Activated CD4-positive, alpha-beta memory T cell treated with anti-CD3 and anti-CD28 coated beads, Interleukin-2, amount 10 ng/mL, durations not matched to agents 7 days and 5 days (primary cell): ENCODE measurements around the gene ZC3H18. TPM values are rescaled to one million over a fixed set of nuclear protein-coding genes. Genes with fewer than 3 reads are reported as not detected.
A peak's percentile ranks its signal among the peaks of the same experiment; 100 is the strongest.

Experiments
- CTCF ChIA-PET: fragments of 350-600 bp; sonication (Branson Sonifier 250); formaldehyde crosslinking; loops from one replicate; lab custom pipeline; 2021; ENCODE audit warnings: antibody characterized with exemption, inconsistent platforms; lab: Charles Lee
- POLR2A ChIA-PET: fragments of 350-600 bp; sonication (Branson Sonifier 250); formaldehyde crosslinking; loops from one replicate; lab custom pipeline; 2021; ENCODE audit warnings: antibody characterized with exemption; lab: Charles Lee
- DNase-seq: peaks from one replicate; pipeline ENCODE4 v3.0.0-alpha.2; 2020
- H3K27ac Mint-ChIP-seq: one replicate; pipeline ENCODE4 v1.8.0; 2021; ENCODE audit warnings: mild to moderate bottlenecking, mixed read lengths
- H3K27me3 Mint-ChIP-seq: one replicate; pipeline ENCODE4 v1.8.0; 2021; ENCODE audit warnings: mixed read lengths
- H3K36me3 Mint-ChIP-seq: one replicate; pipeline ENCODE4 v1.8.0; 2021; ENCODE audit warnings: low read depth, mixed read lengths
- H3K4me1 Mint-ChIP-seq: one replicate; pipeline ENCODE4 v1.8.0; 2021; ENCODE audit warnings: mixed read lengths
- H3K4me3 Mint-ChIP-seq: one replicate; pipeline ENCODE4 v1.8.0; 2021; ENCODE audit warnings: mild to moderate bottlenecking, mixed read lengths
- H3K9me3 Mint-ChIP-seq: one replicate; pipeline ENCODE4 v1.8.0; 2021; ENCODE audit warnings: mixed read lengths
- total RNA-seq, 2 experiments: library from RNA; stranded (reverse); gene quantifications; one replicate each; pipeline ENCODE4 v1.2.3, GENCODE V29; 2021

Gene ZC3H18
- total RNA-seq, 2 experiments from 2014 or later = 75.9 to 78.6 TPM

DNA sequence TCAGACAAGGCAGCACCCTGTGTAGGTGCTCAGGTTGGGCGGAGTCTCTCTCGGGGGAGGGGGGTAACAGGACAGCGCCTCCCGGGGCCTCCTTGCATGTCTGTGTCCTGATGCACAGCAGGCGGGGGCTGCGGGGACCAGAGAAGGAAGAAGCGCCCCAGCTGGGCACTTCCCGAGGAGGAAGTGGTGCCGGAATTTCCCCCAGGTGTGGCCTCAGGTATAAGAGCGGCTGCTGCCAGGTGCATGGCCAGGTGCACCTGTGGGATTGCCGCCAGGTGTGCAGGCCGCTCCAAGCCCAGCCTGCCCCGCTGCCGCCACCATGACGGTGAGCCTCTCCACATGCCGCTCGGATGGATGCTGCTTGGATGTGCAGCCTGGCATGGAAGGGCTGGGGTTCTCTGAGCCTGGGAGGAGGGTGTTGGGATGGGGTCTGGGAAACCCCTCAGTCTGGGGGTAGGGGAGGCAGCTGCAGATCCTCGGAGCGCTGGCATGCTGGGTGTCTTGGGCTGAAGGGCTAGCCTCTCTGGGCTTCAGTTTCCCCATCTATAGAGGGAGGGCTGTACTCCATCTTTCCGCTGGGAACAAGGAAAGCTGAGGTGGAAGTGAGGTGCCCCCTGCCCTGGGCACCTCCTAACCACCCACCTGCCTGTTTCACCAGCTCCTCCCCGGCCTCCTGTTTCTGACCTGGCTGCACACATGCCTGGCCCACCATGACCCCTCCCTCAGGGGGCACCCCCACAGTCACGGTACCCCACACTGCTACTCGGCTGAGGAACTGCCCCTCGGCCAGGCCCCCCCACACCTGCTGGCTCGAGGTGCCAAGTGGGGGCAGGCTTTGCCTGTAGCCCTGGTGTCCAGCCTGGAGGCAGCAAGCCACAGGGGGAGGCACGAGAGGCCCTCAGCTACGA is 68.4 kb downstream of the ZC3H18 start, which contains the start of gene IL17C:
Gene IL17C, plus strand, starts transcription at position 250 of the 908 bp plus-strand sequence. Its CDS starts 70 bp downstream, at position 320.
- Mint-ChIP-seq H3K4me3 (no peak within 1 kb of the TSS), H3K4me1 (peaks cover 47% of the 10 kb centered on the region), H3K9me3 (no peaks in the 10 kb centered on the region), H3K27me3 (peaks cover 35% of the 10 kb centered on the region), H3K36me3 (peaks cover 11% of the 10 kb centered on the region), H3K27ac (no peak within 1 kb of the TSS)
- ChIA-PET POLR2A (interaction anchor here (0.9 to 4.1 kb wide), 8 partner anchors 11 to 129 kb away, joined by 3 to 34 read pairs (median 4); partner anchors contain the start of gene CYBA), CTCF (interaction anchor here (1.4 kb wide), 1 partner anchor 68 kb away, joined by 3 read pairs; the partner anchor contains the start of gene ZC3H18)
- no peak for DNase-seq

DNA sequence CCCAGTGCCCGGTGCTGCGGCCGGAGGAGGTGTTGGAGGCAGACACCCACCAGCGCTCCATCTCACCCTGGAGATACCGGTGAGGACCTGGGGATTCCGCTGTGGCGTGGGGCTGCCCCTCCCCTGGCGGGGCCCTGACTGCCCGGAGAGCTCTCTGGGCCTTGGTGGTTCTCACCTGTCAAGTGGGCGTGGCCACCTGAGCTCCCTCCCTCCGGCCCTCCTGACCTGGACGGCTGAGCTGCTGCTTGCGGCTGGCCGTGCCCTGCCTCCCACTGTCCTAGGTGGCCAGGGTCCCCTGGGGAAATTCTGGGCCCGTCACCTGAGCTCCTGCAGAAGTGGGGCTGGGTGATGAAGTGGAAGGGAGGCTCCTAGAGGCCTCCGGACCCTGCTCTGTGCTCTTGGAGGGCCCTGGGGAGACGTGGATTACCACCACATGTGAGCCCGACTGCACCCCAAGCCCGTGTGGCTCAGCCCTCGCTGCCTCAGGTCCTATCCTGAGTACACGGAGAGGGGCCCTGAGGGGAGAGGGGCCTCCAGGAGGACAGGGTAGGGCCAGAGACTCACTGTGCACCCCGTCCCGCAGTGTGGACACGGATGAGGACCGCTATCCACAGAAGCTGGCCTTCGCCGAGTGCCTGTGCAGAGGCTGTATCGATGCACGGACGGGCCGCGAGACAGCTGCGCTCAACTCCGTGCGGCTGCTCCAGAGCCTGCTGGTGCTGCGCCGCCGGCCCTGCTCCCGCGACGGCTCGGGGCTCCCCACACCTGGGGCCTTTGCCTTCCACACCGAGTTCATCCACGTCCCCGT is 69.2 kb downstream of the ZC3H18 start:
- POLR2A ChIA-PET = interaction anchor here (0.9 to 4.1 kb wide), 9 partner anchors 10 to 66 kb away, joined by 3 to 34 read pairs (median 4); partner anchors contain the start of gene CYBA
- H3K9me3 Mint-ChIP-seq = no peaks in the 10 kb centered on the region
- CTCF ChIA-PET = interaction anchor here (0.6 to 1.4 kb wide), 2 partner anchors 69 to 195 kb away, joined by 3 to 5 read pairs; partner anchors contain the start of gene ZC3H18
- peaks cover 44% of the 10 kb centered on the region for H3K4me1 Mint-ChIP-seq
- no peak for DNase-seq
- peaks cover 20% of the 10 kb centered on the region for H3K36me3 Mint-ChIP-seq
- peaks cover 35% of the 10 kb centered on the region for H3K27me3 Mint-ChIP-seq
- H3K4me3 Mint-ChIP-seq = no peak overlapping the region
- no peak overlapping the region for H3K27ac Mint-ChIP-seq

DNA sequence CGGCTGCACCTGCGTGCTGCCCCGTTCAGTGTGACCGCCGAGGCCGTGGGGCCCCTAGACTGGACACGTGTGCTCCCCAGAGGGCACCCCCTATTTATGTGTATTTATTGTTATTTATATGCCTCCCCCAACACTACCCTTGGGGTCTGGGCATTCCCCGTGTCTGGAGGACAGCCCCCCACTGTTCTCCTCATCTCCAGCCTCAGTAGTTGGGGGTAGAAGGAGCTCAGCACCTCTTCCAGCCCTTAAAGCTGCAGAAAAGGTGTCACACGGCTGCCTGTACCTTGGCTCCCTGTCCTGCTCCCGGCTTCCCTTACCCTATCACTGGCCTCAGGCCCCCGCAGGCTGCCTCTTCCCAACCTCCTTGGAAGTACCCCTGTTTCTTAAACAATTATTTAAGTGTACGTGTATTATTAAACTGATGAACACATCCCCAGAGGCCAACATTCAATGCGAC is 69.9 kb downstream of the ZC3H18 start:
- no peak for DNase-seq
- Mint-ChIP-seq H3K27me3 (peaks cover 35% of the 10 kb centered on the region), H3K36me3 (peaks cover 25% of the 10 kb centered on the region), H3K4me3 (no peak overlapping the region), H3K4me1 (peaks cover 45% of the 10 kb centered on the region), H3K9me3 (no peaks in the 10 kb centered on the region), H3K27ac (peak overlapping the region; percentile 30)
- ChIA-PET CTCF (interaction anchor here (0.6 to 1.4 kb wide), 2 partner anchors 70 to 194 kb away, joined by 3 to 5 read pairs; partner anchors contain the start of gene ZC3H18), POLR2A (interaction anchor here (1.0 to 4.1 kb wide), 5 partner anchors 10 to 65 kb away, joined by 3 to 34 read pairs (median 4); partner anchors contain the start of gene CYBA)

DNA sequence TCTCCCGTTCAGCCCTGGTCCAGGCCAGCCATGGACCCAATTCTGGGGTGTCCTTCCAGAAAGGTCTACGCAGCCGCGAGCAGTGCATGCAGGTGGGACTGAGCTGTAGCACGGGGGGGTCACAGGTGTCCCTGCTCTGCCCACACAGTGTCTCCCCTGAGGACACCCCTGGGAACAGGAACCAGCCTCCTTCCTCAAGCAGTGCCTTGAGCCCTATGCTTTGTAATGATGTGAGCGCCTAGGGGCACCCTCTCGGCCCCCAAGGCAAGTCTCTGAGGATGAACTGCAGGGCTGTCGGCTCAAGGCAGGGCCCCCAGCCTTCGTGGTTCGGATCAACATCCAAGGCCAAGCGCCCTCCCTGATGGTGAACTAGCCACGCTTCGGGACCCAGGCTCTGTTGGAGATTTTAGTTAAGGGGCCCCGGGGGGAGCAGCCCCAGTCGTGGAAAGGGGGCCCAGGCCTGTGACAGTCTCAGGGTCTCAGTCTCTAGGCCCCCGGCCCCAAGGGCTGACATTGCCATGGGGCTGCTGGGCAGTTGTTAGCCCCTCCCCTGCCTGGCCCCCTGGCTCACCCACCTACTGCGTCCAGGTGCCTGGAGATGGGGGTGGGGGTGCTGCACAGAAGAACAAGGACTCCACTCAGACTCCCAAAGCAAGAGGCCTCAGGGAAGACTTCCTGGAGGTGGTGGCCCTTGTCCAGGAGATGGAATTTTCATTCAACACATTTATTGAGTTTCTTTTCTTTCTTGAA is 70.5 kb downstream of the ZC3H18 start:
- peaks cover 30% of the 10 kb centered on the region for H3K36me3 Mint-ChIP-seq

DNA sequence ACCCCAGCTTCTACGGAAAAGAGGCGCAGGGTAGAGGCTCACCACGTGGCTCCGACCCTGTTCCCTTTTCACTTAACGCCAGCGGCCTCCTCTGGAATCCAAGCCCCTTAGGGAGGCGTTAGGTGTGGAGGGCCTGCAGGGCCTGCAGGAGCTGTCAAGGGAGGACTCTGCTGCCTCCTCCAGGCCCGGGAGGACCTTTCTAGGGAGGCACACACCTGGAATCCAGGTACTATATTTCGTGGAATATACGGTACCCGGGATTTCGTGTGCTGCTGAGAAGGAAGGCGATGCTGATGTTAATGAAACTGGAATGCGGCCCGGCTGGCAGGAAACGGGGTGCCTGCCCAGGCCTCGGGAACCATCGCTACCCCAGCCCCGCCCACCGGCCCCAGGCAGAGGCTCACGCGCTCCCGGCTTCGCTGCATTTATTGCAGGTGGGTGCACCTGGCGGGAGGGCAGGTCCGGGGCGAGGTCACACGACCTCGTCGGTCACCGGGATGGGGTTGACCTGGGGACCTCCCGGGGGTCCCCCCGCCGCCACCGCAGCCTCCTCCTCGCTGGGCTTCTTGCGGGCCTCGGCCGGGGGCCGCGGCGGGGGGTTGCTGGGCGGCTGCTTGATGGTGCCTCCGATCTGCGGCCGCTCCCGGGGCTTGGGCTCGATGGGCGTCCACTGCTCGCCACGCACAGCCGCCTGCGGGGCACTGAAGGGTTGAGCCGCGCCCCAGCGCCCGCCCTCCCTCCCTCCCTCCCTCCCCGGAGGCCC is 72.9 kb downstream of the ZC3H18 start:
- Mint-ChIP-seq H3K4me1 (peaks cover 21% of the 10 kb centered on the region), H3K36me3 (peaks cover 30% of the 10 kb centered on the region), H3K9me3 (no peaks in the 10 kb centered on the region), H3K27me3 (peaks cover 20% of the 10 kb centered on the region), H3K27ac (no peak overlapping the region), H3K4me3 (no peak overlapping the region)
- DNase-seq = no peak
- CTCF ChIA-PET = no interaction called here
- POLR2A ChIA-PET = interaction anchor here (1.2 to 1.9 kb wide), 2 partner anchors 8 to 23 kb away, joined by 3 to 6 read pairs; partner anchors contain the start of gene CYBA

More for the DNA sequence above, 70.5 kb downstream of the ZC3H18 start:
- H3K4me3 Mint-ChIP-seq = no peak overlapping the region
- no peaks in the 10 kb centered on the region for H3K9me3 Mint-ChIP-seq
- ChIA-PET POLR2A (interaction anchor here (1.0 to 4.1 kb wide), 3 partner anchors 9 to 20 kb away, joined by 3 to 34 read pairs (median 4); partner anchors contain the start of gene CYBA), CTCF (no interaction called here)
- H3K27me3 Mint-ChIP-seq = peaks cover 35% of the 10 kb centered on the region
- H3K4me1 Mint-ChIP-seq = peaks cover 41% of the 10 kb centered on the region
- peak overlapping the region; percentile 30 for H3K27ac Mint-ChIP-seq
- no peak for DNase-seq

DNA sequence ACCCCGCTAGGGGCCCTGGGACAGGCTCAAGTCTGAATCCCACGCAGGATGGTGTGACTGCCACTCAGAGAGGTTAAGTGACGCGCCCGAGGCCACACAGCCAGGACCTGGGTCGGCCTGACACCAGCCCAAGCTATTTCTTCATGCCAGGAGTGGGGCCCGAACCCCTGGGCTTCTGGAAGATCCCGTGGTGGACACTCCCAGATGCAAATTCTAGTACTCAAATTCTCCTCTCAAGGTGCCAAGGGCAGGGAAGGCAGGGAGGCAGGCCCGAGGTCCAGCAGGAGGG is 73.4 kb downstream of the ZC3H18 start:
- peaks cover 16% of the 10 kb centered on the region for H3K27me3 Mint-ChIP-seq
- H3K27ac Mint-ChIP-seq = no peak overlapping the region
- H3K36me3 Mint-ChIP-seq = peaks cover 30% of the 10 kb centered on the region
- no peak for DNase-seq
- ChIA-PET CTCF (no interaction called here), POLR2A (interaction anchor here (1.9 kb wide), 1 partner anchor 24 kb away, joined by 6 read pairs; no protein-coding TSS in a partner anchor)
- no peaks in the 10 kb centered on the region for H3K9me3 Mint-ChIP-seq
- H3K4me1 Mint-ChIP-seq = peaks cover 16% of the 10 kb centered on the region
- H3K4me3 Mint-ChIP-seq = no peak overlapping the region

DNA sequence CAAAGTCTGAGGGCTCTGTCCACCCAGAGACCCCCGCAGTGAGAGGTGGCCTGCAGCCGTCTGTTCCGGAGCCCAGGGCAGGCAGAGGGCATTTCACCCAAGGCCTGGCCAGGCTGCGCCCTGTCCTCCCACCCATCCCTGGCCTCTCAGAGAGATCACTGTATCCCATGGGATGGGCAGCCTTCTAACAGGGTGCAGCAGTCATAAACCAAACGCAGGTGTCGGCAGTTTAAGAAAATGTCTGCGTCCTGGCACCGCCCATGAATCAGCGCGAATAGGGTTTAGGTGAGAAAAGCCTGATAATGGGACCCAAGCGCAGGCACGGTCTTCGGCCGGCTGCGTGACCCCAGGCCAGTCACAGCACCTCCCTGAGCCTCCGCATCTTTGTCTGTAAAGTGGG is 75.3 kb downstream of the ZC3H18 start:
- peaks cover 41% of the 10 kb centered on the region for H3K36me3 Mint-ChIP-seq
- no peak overlapping the region for H3K4me3 Mint-ChIP-seq
- no peaks in the 10 kb centered on the region for H3K9me3 Mint-ChIP-seq
- H3K4me1 Mint-ChIP-seq = peaks cover 16% of the 10 kb centered on the region
- H3K27ac Mint-ChIP-seq = no peak overlapping the region
- ChIA-PET CTCF (no interaction called here), POLR2A (no interaction called here)
- no peak for DNase-seq
- peaks cover 5% of the 10 kb centered on the region for H3K27me3 Mint-ChIP-seq

DNA sequence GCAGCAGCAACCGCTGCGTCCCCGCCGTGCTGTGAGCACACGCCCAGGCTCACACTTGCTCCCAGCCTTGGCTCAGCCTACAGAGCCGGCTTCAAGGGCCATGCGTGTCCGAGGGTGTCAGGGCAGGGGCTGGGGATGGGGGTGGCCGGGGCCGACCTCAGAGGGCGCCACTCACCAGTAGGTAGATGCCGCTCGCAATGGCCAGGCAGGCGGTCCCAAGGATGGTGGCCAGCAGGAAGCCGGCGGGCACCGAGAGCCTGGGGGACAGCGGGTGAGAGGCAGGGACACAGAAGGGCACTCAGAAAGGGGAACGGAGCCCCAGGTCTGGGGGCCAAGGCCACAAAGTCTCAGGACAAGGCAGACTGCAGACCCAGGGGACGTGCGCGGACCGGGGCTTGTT is 75.7 kb downstream of the ZC3H18 start:
- Mint-ChIP-seq H3K9me3 (no peaks in the 10 kb centered on the region), H3K4me1 (peaks cover 16% of the 10 kb centered on the region), H3K27me3 (peaks cover 2% of the 10 kb centered on the region), H3K36me3 (peaks cover 41% of the 10 kb centered on the region), H3K27ac (no peak overlapping the region), H3K4me3 (no peak overlapping the region)
- no peak for DNase-seq
- POLR2A ChIA-PET = no interaction called here
- CTCF ChIA-PET = no interaction called here

DNA sequence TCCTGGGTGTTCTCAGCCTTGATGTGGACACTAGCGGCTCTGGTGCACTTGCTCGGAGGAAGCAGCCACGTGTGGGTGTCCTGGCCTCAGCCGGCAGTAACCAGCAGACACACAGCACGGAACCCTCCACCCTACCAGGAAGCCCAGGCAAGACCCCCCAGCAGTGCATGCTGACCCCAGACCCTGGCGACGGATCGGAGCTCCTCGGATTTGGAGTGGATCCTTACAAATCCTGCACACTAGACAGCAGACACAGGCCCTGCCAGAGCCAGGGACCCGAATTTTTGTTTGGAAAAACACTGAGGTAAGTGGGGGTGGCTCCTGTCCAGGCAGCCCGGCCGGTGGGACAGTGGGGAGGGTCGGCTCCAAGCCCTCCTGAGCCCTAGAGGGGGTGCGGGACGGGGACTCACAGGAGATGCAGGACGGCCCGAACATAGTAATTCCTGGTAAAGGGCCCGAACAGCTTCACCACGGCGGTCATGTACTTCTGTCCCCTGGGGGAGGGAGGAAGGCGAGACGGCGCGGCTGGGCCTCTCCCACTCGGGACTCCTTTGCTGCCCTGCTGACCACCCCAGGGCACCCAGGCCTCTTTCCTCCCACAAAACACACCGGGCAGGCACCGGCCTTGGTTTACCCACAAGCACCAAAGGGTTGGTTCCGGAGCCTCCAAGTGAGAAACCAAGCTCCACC is 76.3 kb downstream of the ZC3H18 start:
- H3K4me3 Mint-ChIP-seq = no peak overlapping the region
- H3K4me1 Mint-ChIP-seq = peaks cover 21% of the 10 kb centered on the region
- H3K27me3 Mint-ChIP-seq = no peaks in the 10 kb centered on the region
- peaks cover 41% of the 10 kb centered on the region for H3K36me3 Mint-ChIP-seq
- no peak overlapping the region for H3K27ac Mint-ChIP-seq
- CTCF ChIA-PET = interaction anchor here (0.8 kb wide), 1 partner anchor 76 kb away, joined by 3 read pairs; no protein-coding TSS in a partner anchor
- POLR2A ChIA-PET = no interaction called here
- no peaks in the 10 kb centered on the region for H3K9me3 Mint-ChIP-seq
- DNase-seq = no peak

DNA sequence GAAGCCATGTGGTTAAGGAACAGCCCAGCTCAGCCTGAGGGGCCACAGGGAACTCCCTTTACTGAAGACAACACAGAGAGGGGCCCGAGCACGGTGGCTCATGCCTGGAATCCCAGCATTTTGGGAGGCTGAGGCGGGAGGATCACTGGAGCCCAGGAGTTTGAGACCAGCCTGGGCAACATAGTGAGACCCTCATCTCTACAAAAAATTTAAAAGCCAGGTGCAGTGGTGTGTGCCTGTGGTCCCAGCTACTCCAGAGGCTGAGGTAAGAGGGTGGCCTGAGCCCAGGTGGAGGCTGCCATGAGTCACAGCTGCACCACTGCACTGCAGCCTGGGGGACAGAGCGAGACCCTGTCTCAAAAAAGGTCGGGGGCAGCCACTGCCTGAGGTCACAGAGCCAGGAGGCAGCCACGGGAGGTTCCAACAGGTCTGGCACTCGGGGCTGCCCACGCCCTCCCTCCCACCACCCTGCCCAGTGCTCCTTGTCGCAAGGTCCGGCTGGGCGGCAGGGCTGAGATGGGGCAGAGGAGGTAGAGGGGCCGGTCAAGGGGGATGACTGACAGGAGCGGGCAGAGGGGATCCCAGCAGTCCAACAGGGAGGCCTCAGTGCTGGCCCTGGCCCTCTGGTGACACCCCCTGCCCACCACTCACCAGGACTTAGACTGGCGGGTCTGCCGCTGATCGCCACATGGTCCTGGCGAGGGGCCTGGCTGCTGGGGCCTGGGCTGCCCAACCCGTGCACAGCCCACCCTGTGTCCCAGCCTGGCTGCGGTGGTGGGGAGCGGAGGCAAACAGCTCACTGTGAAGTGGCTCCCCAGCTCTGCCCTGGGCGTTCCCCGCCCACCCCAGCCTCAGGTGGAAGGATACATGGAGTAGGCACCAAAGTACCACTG is 77.2 kb downstream of the ZC3H18 start:
- no peak for DNase-seq
- H3K4me1 Mint-ChIP-seq = peaks cover 24% of the 10 kb centered on the region
- CTCF ChIA-PET = interaction anchor here (0.8 kb wide), 1 partner anchor 77 kb away, joined by 3 read pairs; no protein-coding TSS in a partner anchor
- H3K27me3 Mint-ChIP-seq = no peaks in the 10 kb centered on the region
- no peaks in the 10 kb centered on the region for H3K9me3 Mint-ChIP-seq
- peaks cover 36% of the 10 kb centered on the region for H3K36me3 Mint-ChIP-seq
- H3K27ac Mint-ChIP-seq = no peak overlapping the region
- no peak overlapping the region for H3K4me3 Mint-ChIP-seq
- POLR2A ChIA-PET = interaction anchor here (1.0 to 4.3 kb wide), 3 partner anchors 8 to 77 kb away, joined by 3 to 34 read pairs (median 4); partner anchors contain the start of genes IL17C and ZC3H18
